Epithelial cell of esophagus (primary cell): ENCODE measurements around the gene COL6A1.

Experiments
- DNase-seq: peaks from one replicate; pipeline ENCODE4 v3.0.0; 2010; ENCODE audit warnings: low read depth
- H3K4me3 ChIP-seq: 2 replicates; pipeline ENCODE4 v1.5.1; 2011; ENCODE audit warnings: mild to moderate bottlenecking, low read length, control low read depth
- TF ChIP-seq, protein P1 (sequence below): IDR thresholded peaks from 2 replicates; pipeline ENCODE4 v1.5.1; 2011; ENCODE audit warnings: low read depth, mild to moderate bottlenecking, low read length, control low read depth, inconsistent platforms; ENCODE audit not compliant: insufficient read depth; ENCODE audit errors: missing control alignments

Gene COL6A1

GRCh38 chr21:45937721-45938452 is 43.7 kb upstream of the COL6A1 start:
- TF ChIP-seq, protein P1, sequence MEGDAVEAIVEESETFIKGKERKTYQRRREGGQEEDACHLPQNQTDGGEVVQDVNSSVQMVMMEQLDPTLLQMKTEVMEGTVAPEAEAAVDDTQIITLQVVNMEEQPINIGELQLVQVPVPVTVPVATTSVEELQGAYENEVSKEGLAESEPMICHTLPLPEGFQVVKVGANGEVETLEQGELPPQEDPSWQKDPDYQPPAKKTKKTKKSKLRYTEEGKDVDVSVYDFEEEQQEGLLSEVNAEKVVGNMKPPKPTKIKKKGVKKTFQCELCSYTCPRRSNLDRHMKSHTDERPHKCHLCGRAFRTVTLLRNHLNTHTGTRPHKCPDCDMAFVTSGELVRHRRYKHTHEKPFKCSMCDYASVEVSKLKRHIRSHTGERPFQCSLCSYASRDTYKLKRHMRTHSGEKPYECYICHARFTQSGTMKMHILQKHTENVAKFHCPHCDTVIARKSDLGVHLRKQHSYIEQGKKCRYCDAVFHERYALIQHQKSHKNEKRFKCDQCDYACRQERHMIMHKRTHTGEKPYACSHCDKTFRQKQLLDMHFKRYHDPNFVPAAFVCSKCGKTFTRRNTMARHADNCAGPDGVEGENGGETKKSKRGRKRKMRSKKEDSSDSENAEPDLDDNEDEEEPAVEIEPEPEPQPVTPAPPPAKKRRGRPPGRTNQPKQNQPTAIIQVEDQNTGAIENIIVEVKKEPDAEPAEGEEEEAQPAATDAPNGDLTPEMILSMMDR, result no peak
- no peak overlapping the region for H3K4me3 ChIP-seq
- DNase-seq, result no peak

DNA sequence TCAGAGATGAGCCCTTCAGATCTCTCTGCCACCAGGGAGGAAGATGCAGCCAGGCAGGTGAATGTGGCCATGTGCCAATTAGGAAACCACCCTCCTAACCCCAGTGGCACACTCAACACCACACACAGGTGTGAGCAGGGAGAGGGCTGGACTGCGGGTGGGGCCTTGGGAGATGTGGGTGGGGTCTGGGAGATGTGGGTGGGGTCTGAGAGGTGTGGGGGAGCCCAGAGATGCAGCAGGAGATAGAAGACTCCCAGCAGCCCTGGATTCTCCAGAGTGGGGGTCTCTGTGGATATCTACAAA is 43.2 kb upstream of the COL6A1 start:
- no peak overlapping the region for H3K4me3 ChIP-seq
- TF ChIP-seq, protein P1, result no peak
- no peak for DNase-seq

DNA sequence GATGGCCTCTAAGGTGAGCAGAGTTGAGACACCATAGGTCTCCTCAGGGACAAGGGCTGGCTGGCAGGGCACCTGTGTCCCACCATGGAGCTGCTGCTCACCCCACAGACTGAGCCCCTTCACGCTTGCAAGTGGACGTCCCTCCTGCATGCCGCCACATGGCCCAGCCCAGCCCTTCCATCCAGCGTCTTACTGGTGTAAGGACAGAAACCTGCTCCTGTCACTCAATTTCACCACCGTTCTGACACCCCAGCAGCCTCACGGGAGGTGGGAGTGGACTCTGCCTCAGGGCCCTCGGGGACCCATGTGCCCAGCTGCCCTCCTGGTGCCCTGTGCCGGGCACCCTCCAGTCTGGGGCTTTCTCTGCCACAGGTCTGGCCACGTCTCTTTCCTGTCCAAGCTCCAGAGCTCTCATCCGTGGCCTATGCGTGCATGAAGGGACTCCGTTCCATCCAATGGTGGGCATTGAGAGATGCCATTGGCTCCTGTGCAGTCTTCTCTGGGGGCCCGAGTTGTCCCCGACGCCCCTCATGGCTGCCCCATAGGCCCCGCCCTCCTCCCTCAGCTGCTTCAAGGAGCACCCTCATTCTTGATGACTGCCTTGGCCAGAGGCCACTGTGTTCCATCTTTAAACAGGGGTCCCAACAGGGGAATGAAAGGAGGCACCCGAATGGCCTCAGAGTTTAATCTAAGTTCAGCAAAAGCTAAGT is 42.6 kb upstream of the COL6A1 start:
- no peak overlapping the region for H3K4me3 ChIP-seq
- TF ChIP-seq, protein P1, result no peak
- no peak for DNase-seq

GRCh38 chr21:45939521-45940045 is 42.0 kb upstream of the COL6A1 start:
- DNase-seq, result no peak
- H3K4me3 ChIP-seq, result no peak overlapping the region
- TF ChIP-seq, protein P1, result no peak

DNA sequence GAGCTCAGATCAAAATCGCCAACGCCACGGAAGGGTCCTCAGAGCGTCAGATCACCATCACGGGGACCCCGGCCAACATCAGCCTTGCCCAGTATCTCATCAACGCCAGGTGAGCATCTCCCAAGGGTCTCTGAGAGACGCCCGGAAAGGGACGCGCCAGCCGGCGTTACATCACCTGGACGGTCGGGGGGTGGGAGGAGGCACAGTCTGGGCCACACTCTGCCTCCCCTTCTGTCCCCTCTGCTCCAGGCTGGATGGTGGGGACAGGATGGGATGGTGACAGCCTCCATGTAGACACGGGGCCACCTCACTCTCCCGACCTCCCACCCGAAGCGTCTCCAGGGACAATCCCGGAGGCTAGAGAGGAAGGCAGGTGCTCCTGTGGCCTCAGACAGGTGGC is 41.5 kb upstream of the COL6A1 start:
- DNase-seq, result no peak
- H3K4me3 ChIP-seq, result no peak overlapping the region
- TF ChIP-seq, protein P1, result no peak

- H3K4me3 ChIP-seq, result no peak overlapping the region
- TF ChIP-seq, protein P1, result no peak
- DNase-seq, result no peak
These were observed 40.8 kb upstream of the COL6A1 start for GRCh38 chr21:45940621-45941337.
